AG04450 (cell line): ENCODE measurements around the gene SNAPC3. TPM values are rescaled to one million over a fixed set of nuclear protein-coding genes. Genes with fewer than 3 reads are reported as not detected.
"Not testable (repeated sequence)": the region's sequence is repeated elsewhere in the genome, so short reads cannot be mapped to it uniquely, and the experiment has no call there.

Source experiments
- CTCF ChIA-PET: fragments of 300-600, 350-600 bp; formaldehyde crosslinking; extraction: SDS; loops from one replicate; lab custom pipeline; 2022; ENCODE audit warnings: antibody characterized with exemption, inconsistent platforms; lab: Charles Lee
- POLR2A ChIA-PET: fragments of 350-600 bp; formaldehyde crosslinking; extraction: SDS; loops from one replicate; lab custom pipeline; 2021; ENCODE audit warnings: antibody characterized with exemption, inconsistent platforms; lab: Yijun Ruan, JAX
- DNase-seq: peaks from one replicate; pipeline ENCODE4 v3.0.0-alpha.2; 2011; ENCODE audit warnings: low read depth, low spot score
- H3K27ac ChIP-seq: one replicate; pipeline ENCODE4 v1.5.1; 2012; ENCODE audit warnings: low read depth, low read length, control low read depth
- H3K27me3 ChIP-seq: one replicate; pipeline ENCODE4 v1.6.0; 2012; ENCODE audit warnings: low read length; ENCODE audit not compliant: control insufficient read depth, insufficient read depth
- H3K4me3 ChIP-seq: 2 replicates; pipeline ENCODE4 v1.5.1; 2011; ENCODE audit warnings: mild to moderate bottlenecking, low read depth, low read length, control low read depth
- H3K9me3 ChIP-seq: 2 replicates; pipeline ENCODE4 v1.5.1; 2012; ENCODE audit warnings: low read length; ENCODE audit not compliant: control insufficient read depth, insufficient read depth
- polyA plus RNA-seq: library from polyadenylated mRNA; depleted of rRNA; stranded (reverse); fragments of >200 nt; gene quantifications from 2 replicates; pipeline ENCODE4 v1.2.3, GENCODE V29; 2011
- TF ChIP-seq, protein P1 (sequence below): IDR thresholded peaks from 2 replicates; pipeline ENCODE4 v1.5.1; 2011; ENCODE audit warnings: low read depth, low read length, control low read depth, inconsistent platforms

The SNAPC3 gene
- polyA plus RNA-seq, 1 experiment: 45.3 TPM

DNA sequence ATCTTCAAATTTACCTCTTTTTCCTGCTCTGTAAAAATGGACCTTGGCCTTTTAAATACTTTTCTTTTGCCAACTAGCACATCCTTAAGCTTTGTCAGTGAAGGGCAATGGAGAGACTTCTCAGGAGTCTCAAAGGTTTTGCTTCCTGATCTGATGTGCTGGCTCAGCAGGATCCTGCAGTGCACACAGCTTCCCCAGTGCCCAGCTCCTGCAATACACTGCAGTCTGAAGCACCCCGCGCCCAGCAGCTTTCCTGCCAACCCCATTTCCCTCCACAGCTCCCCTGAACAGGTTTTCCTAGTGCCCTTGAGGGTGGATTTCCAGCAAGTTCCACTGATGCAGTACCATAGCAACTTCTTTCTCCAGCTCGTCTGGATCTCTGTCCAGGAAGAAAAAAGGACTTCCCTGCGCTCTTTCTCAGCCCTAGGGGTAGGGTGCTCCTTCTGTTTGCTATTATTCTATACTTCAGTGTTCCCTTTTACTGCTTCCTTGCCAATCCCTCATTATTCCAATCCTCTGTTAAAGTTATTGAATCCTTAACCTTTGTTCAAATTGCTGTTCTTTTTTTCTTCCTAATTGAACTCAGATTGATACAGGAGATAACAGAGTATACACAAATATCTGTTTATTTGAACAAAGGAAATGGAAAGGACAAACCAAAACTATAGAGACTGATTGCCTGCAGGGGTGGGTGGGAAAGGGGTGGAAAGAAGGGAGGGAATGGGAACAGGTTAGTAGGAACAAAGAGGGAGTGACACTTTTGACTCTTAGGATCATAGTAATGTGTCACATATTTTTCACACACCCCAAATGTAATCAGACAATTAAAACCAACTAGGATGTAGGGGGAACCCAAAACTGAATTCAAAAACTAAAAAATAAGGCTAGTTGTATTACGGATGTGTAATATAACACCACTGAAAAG, 8.5 kb downstream of the SNAPC3 start:
- H3K4me3 ChIP-seq: no peak overlapping the region
- no peak for DNase-seq
- no peaks in the 10 kb centered on the region for H3K9me3 ChIP-seq
- H3K27me3 ChIP-seq: no peaks in the 10 kb centered on the region
- CTCF ChIA-PET: interaction anchor here (0.6 kb wide), 1 partner anchor 16 kb away, joined by 5 read pairs; no protein-coding TSS in a partner anchor
- POLR2A ChIA-PET: no interaction called here
- no peak overlapping the region for H3K27ac ChIP-seq
- TF ChIP-seq, protein P1, sequence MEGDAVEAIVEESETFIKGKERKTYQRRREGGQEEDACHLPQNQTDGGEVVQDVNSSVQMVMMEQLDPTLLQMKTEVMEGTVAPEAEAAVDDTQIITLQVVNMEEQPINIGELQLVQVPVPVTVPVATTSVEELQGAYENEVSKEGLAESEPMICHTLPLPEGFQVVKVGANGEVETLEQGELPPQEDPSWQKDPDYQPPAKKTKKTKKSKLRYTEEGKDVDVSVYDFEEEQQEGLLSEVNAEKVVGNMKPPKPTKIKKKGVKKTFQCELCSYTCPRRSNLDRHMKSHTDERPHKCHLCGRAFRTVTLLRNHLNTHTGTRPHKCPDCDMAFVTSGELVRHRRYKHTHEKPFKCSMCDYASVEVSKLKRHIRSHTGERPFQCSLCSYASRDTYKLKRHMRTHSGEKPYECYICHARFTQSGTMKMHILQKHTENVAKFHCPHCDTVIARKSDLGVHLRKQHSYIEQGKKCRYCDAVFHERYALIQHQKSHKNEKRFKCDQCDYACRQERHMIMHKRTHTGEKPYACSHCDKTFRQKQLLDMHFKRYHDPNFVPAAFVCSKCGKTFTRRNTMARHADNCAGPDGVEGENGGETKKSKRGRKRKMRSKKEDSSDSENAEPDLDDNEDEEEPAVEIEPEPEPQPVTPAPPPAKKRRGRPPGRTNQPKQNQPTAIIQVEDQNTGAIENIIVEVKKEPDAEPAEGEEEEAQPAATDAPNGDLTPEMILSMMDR: no peak

DNA sequence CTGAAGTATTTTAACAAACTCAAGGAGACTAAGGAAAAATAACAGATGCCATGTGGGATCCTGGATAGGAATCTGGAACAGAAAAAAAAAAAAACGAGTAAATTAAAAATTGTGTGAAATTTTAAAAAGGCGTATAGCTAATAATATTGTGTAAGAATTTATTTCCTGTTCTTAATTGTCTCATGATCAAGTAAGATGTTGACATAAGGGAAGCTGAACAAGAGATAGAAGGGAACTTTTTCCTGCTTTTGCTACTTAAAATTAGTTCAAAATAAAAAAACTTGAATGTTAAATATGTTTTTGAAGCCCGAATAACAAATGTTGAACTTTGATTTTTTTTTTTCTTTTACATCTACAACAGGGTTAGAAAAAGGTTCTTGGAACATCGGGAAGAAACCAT, 10.5 kb downstream of the SNAPC3 start:
- ChIA-PET POLR2A (no interaction called here), CTCF (interaction anchor here (0.5 kb wide), 1 partner anchor 20 kb away, joined by 3 read pairs; no protein-coding TSS in a partner anchor)
- Histone ChIP-seq H3K9me3 (no peaks in the 10 kb centered on the region), H3K4me3 (no peak overlapping the region), H3K27me3 (no peaks in the 10 kb centered on the region), H3K27ac (no peak overlapping the region)
- no peak for DNase-seq
- TF ChIP-seq, protein P1: no peak

DNA sequence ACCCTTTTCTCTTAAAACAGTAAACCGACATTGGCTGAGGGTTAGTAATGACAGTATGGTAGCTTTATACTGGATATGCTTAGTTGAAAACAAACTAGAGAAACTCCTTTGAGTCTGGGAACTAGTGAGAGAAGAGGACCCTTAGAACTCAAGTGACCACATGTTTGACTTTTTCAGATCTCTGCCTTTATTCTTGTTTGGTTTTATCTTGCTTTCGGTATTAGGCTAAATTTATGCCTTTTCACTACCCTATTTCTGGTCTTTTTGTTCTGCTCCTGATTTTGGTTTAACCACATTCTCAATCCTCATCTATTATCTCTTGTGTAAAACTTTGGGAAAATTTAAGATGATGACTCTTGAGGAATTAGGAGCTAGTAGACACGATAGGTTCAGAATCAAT, 11.0 kb downstream of the SNAPC3 start:
- ChIA-PET POLR2A (no interaction called here), CTCF (no interaction called here)
- TF ChIP-seq, protein P1: no peak
- Histone ChIP-seq H3K4me3 (no peak overlapping the region), H3K9me3 (no peaks in the 10 kb centered on the region), H3K27ac (no peak overlapping the region), H3K27me3 (no peaks in the 10 kb centered on the region)
- no peak for DNase-seq

DNA sequence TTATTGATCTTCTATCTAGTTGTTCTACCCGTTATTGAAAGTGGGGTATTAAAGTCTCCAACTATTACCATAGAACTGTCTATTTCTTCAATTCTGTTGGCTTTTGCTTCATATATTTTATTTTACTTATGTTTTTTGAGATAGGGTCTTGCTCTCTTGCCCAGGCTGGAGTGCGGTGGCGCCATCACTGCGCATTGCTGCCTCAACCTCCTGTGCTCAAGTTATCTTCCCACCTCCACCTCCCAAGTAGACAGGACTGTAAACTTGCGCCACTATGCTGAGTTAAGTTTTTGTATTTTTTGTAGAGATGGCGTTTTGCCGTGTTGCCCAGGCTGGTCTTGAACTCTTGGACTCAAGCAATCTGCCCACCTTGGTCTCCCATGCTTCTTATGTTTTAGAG, 16.2 kb downstream of the SNAPC3 start:
- H3K27me3 ChIP-seq: no peaks in the 10 kb centered on the region
- POLR2A ChIA-PET: no interaction called here
- no peak overlapping the region for H3K27ac ChIP-seq
- peaks cover 4% of the 10 kb centered on the region; the same call in 1 of the 2 replicates for H3K9me3 ChIP-seq
- DNase-seq: no peak
- CTCF ChIA-PET: no interaction called here
- H3K4me3 ChIP-seq: no peak overlapping the region
- TF ChIP-seq, protein P1: no peak

DNA sequence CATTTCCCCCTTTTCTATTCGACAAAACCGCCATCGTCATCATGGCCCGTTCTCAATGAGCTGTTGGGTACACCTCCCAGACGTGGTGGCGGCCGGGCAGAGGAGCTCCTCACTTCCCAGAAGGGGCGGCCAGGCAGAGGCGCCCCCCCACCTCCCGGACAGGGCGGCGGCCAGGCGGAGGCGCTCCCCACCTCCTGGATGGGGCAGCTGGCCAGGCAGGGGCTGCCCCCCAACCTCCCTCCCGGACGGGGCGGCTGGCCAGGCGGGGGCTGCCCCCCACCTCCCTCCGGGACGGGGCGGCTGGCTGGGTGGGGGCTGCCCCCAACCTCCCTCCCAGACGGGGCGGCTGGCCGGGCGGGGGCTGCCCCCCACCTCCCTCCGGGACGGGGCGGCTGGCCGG, 19.2 kb downstream of the SNAPC3 start:
- H3K4me3 ChIP-seq, H3K27ac ChIP-seq, H3K27me3 ChIP-seq, H3K9me3 ChIP-seq, POLR2A ChIA-PET, CTCF ChIA-PET, DNase-seq: not testable (repeated sequence)

DNA sequence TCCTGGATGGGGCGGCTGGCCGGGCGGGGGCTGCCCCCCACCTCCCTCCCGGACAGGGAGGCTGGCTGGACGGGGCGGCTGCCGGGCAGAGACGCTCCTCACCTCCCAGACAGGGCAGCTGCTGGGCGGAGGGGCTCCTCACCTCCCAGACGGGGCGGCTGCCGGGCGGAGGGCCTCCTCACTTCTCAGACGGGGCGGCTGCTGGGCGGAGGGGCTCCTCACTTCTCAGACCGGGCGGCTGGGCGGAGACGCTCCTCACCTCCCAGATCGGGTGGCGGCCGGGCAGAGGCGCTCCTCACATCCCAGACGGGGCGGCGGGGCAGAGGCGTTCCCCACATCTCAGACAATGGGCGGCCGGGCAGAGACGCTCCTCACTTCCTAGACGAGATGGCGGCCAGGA, 19.6 kb downstream of the SNAPC3 start:
- DNase-seq, H3K9me3 ChIP-seq, H3K4me3 ChIP-seq, POLR2A ChIA-PET, H3K27me3 ChIP-seq, CTCF ChIA-PET, H3K27ac ChIP-seq: not testable (repeated sequence)
